ENCODE data around the gene CNTN2.

Gene CNTN2

GRCh38 chr1:205077158-205077933 lies 34.3 kb downstream of the CNTN2 start:
- ATAC-seq (replicated peaks) (no peak), DNase-seq (no peak)
- Mint-ChIP-seq H3K27me3 (no peaks in the 10 kb centered on the region), H3K4me1 (no peaks in the 10 kb centered on the region), H3K36me3 (peaks cover 3 to 10% of the 10 kb centered on the region in 2 donors), H3K9me3 (no peaks in the 10 kb centered on the region), H3K27ac (no peak overlapping the region), H3K4me3 (no peak overlapping the region)

GRCh38 chr1:205077934-205078311 lies 34.9 kb downstream of the CNTN2 start:
- Mint-ChIP-seq H3K4me3 (no peak overlapping the region), H3K9me3 (no peaks in the 10 kb centered on the region), H3K27me3 (no peaks in the 10 kb centered on the region), H3K27ac (no peak overlapping the region), H3K4me1 (no peaks in the 10 kb centered on the region), H3K36me3 (peaks cover 6 to 14% of the 10 kb centered on the region in 2 donors)
- ATAC-seq (replicated peaks) (no peak), DNase-seq (no peak)

DNA sequence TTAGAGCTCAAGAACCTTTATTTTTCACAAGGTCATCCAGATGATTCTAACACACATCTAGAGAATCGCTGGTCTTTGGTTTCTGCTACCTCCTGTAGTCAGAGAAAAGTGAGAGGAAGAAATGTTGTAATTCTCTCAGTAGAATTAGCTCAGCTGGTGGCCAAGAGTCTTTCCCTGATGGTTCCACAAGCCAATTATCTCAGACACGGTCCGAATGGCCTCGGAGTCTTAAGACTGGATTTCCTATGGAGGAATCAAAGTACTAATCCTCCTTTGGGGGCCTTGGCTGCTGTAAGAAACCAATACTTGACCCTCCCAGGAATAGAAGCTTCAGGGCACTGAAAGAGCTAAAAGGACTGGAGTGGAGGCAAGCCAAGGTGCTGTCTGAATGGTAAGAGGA lies 39.4 kb downstream of the CNTN2 start:
- H3K27ac Mint-ChIP-seq: no peak overlapping the region
- H3K4me1 Mint-ChIP-seq: no peaks in the 10 kb centered on the region
- H3K9me3 Mint-ChIP-seq: no peaks in the 10 kb centered on the region
- no peak overlapping the region for H3K4me3 Mint-ChIP-seq
- H3K36me3 Mint-ChIP-seq: peaks cover 17 to 41% of the 10 kb centered on the region in 2 donors
- H3K27me3 Mint-ChIP-seq: no peaks in the 10 kb centered on the region
- ATAC-seq (replicated peaks): no peak
- no peak for DNase-seq

DNA sequence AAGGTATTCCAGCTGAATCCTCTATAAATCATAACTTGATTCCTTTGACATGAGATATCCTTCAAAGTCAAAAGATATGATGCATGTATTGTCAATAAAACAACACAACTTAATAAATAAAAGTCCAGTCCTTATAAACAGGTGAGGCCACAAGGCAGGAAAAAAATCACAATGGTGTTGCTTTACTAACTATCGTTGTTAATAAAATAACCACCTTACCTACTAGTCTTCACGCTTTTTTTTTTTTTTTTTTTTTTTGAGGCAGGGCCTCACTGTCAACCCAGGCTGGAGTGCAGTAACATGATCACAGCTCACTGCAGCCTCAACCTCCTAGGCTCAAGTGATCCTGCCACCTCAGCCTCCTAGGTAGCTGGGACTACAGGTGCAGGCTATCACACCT lies 41.3 kb downstream of the CNTN2 start, which contains the start of gene TMEM81:
TMEM81 (minus strand) TSS at position 101 of the 400 bp plus-strand sequence. CDS start 140 bp downstream, outside the sequence.
- no peaks in the 10 kb centered on the region for H3K4me1 Mint-ChIP-seq
- peaks cover 28 to 56% of the 10 kb centered on the region in 2 donors for H3K36me3 Mint-ChIP-seq
- no peaks in the 10 kb centered on the region for H3K27me3 Mint-ChIP-seq
- no peaks in the 10 kb centered on the region for H3K9me3 Mint-ChIP-seq
- ATAC-seq (replicated peaks) (no peak), DNase-seq (no peak)
- peak within 1 kb of the TSS; percentile 31 for H3K27ac Mint-ChIP-seq
- H3K4me3 Mint-ChIP-seq: no peak within 1 kb of the TSS

GRCh38 chr1:205088341-205088740 lies 45.3 kb downstream of the CNTN2 start:
- Mint-ChIP-seq H3K27me3 (no peaks in the 10 kb centered on the region), H3K9me3 (no peaks in the 10 kb centered on the region), H3K4me1 (no peaks in the 10 kb centered on the region), H3K36me3 (peaks cover 31 to 61% of the 10 kb centered on the region in 2 donors), H3K27ac (no peak overlapping the region), H3K4me3 (no peak overlapping the region)
- DNase-seq (no peak), ATAC-seq (replicated peaks) (no peak)

- no peaks in the 10 kb centered on the region for H3K9me3 Mint-ChIP-seq
- H3K4me3 Mint-ChIP-seq: no peak overlapping the region
- DNase-seq: no peak
- no peak for ATAC-seq (replicated peaks)
- H3K27me3 Mint-ChIP-seq: no peaks in the 10 kb centered on the region
- H3K4me1 Mint-ChIP-seq: no peaks in the 10 kb centered on the region
- no peak overlapping the region for H3K27ac Mint-ChIP-seq
- peaks cover 30 to 52% of the 10 kb centered on the region in 2 donors for H3K36me3 Mint-ChIP-seq
These were observed 48.2 kb downstream of the CNTN2 start for GRCh38 chr1:205091043-205091740.

GRCh38 chr1:205095422-205095821 lies 52.4 kb downstream of the CNTN2 start:
- Mint-ChIP-seq H3K36me3 (peaks cover 35 to 45% of the 10 kb centered on the region in 2 donors), H3K9me3 (no peaks in the 10 kb centered on the region), H3K27ac (no peak overlapping the region), H3K4me1 (no peaks in the 10 kb centered on the region), H3K4me3 (no peak overlapping the region), H3K27me3 (no peaks in the 10 kb centered on the region)
- no peak for DNase-seq
- ATAC-seq (replicated peaks): no peak

- Mint-ChIP-seq H3K27me3 (no peaks in the 10 kb centered on the region), H3K27ac (no peak overlapping the region), H3K4me3 (no peak overlapping the region), H3K4me1 (no peaks in the 10 kb centered on the region), H3K36me3 (peaks cover 35 to 54% of the 10 kb centered on the region in 2 donors), H3K9me3 (no peaks in the 10 kb centered on the region)
- DNase-seq: no peak
- no peak for ATAC-seq (replicated peaks)
These were observed 55.2 kb downstream of the CNTN2 start for GRCh38 chr1:205098242-205098641.

- H3K27ac Mint-ChIP-seq: no peak overlapping the region
- DNase-seq (no peak), ATAC-seq (replicated peaks) (no peak)
- H3K27me3 Mint-ChIP-seq: no peaks in the 10 kb centered on the region
- no peaks in the 10 kb centered on the region for H3K9me3 Mint-ChIP-seq
- no peaks in the 10 kb centered on the region for H3K4me1 Mint-ChIP-seq
- no peak overlapping the region for H3K4me3 Mint-ChIP-seq
- peaks cover 46 to 61% of the 10 kb centered on the region in 2 donors for H3K36me3 Mint-ChIP-seq
These were observed 59.4 kb downstream of the CNTN2 start for GRCh38 chr1:205102404-205102803.

DNA sequence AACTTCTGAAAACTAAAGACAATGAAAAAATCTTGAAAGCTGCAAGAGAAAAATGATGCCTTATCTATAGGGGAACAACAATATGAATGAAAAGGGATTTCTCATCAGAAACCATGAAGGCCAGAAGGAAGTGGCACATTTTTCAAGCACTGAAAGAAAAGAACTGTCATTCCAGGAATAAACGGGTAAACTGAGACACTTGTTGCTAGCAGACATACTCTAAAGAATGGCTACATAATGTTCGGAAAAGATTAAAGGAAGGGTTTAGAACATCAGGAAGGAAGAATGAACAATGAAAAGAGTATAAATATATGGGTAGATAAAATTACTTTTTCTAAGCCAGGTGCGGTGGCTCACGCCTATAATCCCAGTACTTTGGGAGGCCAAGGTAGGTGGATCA lies 64.3 kb downstream of the CNTN2 start:
- no peaks in the 10 kb centered on the region for H3K9me3 Mint-ChIP-seq
- peaks cover 45 to 61% of the 10 kb centered on the region in 2 donors for H3K36me3 Mint-ChIP-seq
- ATAC-seq (replicated peaks): no peak
- H3K27ac Mint-ChIP-seq: no peak overlapping the region
- DNase-seq: no peak
- peaks cover 8 to 16% of the 10 kb centered on the region in 2 donors for H3K4me1 Mint-ChIP-seq
- no peak overlapping the region for H3K4me3 Mint-ChIP-seq
- H3K27me3 Mint-ChIP-seq: no peaks in the 10 kb centered on the region

DNA sequence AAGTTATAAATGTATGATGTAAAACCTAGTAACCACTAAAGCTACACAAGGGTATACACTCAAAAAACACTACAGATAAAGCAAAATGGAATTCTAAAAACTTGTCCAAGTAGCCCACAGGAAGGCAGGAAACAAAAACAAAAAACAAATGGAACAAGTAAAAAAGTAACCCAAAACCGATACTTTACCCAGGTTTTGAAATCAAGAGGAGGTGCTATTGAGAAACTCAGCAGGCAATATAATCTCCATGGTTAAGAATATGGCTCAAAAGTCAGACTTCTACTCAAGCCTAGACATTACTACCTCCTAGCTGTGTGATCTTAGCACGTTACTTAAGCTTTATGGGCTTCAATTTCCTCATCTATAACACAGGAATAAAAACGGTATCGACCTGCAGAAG lies 65.5 kb downstream of the CNTN2 start:
- Mint-ChIP-seq H3K36me3 (peaks cover 42 to 58% of the 10 kb centered on the region in 2 donors), H3K27ac (no peak overlapping the region), H3K4me3 (no peak overlapping the region), H3K4me1 (peaks cover 9 to 18% of the 10 kb centered on the region in 2 donors), H3K9me3 (no peaks in the 10 kb centered on the region), H3K27me3 (no peaks in the 10 kb centered on the region)
- ATAC-seq (replicated peaks): no peak
- DNase-seq: no peak

DNA sequence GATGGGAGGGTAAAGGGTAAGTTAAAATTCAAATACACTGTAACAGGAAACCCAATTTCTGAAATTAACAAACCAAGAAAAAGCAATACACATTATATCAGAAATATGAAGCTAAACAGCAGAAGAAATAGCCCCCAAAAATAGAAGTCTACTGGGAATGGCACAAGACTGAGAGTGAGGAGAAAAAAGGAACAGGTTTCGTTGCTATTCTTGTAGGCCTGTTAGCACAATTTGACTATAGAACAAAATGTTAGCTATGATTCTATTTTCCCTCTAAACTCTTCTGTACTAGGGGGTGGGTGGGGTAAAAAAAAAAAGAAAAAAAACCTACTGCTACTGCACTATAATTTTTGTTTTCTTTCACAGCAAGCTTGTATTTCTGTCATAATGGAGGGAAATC lies 66.3 kb downstream of the CNTN2 start:
- Mint-ChIP-seq H3K9me3 (no peaks in the 10 kb centered on the region), H3K4me1 (peaks cover 9 to 18% of the 10 kb centered on the region in 2 donors), H3K36me3 (peaks cover 36 to 51% of the 10 kb centered on the region in 2 donors), H3K4me3 (no peak overlapping the region), H3K27ac (peak overlapping the region; percentile 43), H3K27me3 (no peaks in the 10 kb centered on the region)
- ATAC-seq (replicated peaks) (no peak), DNase-seq (no peak)

DNA sequence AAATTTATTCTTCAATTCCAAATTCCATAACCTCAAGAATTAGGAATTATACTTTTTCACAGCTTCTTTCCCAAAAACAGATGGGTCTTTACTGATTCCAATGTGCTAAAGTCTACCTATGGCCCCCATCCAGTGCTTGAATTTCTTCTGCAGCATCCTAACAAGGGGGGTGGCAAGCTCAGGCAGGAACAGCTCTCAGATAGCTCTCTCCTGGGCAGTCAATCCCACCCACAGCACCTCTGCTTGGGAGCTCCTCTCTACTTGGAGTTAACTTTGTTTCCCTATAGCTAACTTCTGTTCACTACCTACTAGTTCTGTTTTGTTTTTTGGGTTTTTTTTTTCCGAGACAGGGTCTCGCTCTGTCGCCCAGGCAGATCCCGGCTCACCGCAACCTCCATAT lies 66.7 kb downstream of the CNTN2 start:
- no peaks in the 10 kb centered on the region for H3K9me3 Mint-ChIP-seq
- peaks cover 33 to 48% of the 10 kb centered on the region in 2 donors for H3K36me3 Mint-ChIP-seq
- no peak for ATAC-seq (replicated peaks)
- H3K4me3 Mint-ChIP-seq: no peak overlapping the region
- no peaks in the 10 kb centered on the region for H3K27me3 Mint-ChIP-seq
- DNase-seq: no peak
- H3K4me1 Mint-ChIP-seq: peaks cover 9 to 18% of the 10 kb centered on the region in 2 donors
- H3K27ac Mint-ChIP-seq: no peak overlapping the region

GRCh38 chr1:205111354-205111753 lies 68.3 kb downstream of the CNTN2 start:
- peak; percentile 80 to 81 for ATAC-seq (replicated peaks)
- no peaks in the 10 kb centered on the region for H3K9me3 Mint-ChIP-seq
- no peak overlapping the region for H3K27ac Mint-ChIP-seq
- peaks cover 11 to 18% of the 10 kb centered on the region in 2 donors for H3K4me1 Mint-ChIP-seq
- no peaks in the 10 kb centered on the region for H3K27me3 Mint-ChIP-seq
- no peak for DNase-seq
- H3K4me3 Mint-ChIP-seq: no peak overlapping the region
- H3K36me3 Mint-ChIP-seq: peaks cover 23 to 41% of the 10 kb centered on the region in 2 donors

DNA sequence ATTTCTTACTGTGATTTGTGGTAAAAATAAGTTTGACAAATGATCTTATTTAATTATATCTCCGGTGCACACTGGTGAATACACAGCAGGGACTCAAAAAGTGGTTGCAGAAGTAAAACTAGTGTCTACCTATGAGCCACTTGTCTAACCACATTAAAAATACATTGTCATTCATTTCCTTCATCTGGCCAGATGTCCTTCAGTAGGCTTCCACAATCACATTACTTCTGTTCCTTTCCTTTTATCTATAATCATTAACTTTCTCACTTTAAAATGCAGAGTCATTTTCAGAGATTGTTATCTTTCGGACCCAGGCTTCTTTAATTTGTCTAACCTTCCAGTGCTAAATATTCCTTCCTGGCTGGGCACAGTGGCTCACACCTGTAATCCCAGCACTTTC lies 75.7 kb downstream of the CNTN2 start:
- peaks cover 24 to 39% of the 10 kb centered on the region in 2 donors for H3K4me1 Mint-ChIP-seq
- peak overlapping the region; percentile 14 for H3K27ac Mint-ChIP-seq
- H3K27me3 Mint-ChIP-seq: no peaks in the 10 kb centered on the region
- DNase-seq (no peak), ATAC-seq (replicated peaks) (no peak)
- no peaks in the 10 kb centered on the region for H3K9me3 Mint-ChIP-seq
- no peak overlapping the region for H3K4me3 Mint-ChIP-seq
- H3K36me3 Mint-ChIP-seq: peaks cover 9 to 20% of the 10 kb centered on the region in 2 donors

Measured in stimulated activated naive B cell treated with anti-CD40 and anti-IgM and Interleukin-4, amounts not matched to agents 10 μg/mL and 1 μg/mL and 100 μg/mL, for 72 hours (primary cell).